Epithelial cell of prostate (primary cell): ENCODE results near the gene BLTP2.

Source experiments
- DNase-seq: peaks from one replicate; pipeline ENCODE4 v3.0.0-alpha.2; 2011; ENCODE audit warnings: low read depth, low spot score
- H3K27ac ChIP-seq: fragments of 450-650 bp; 2 replicates; pipeline ENCODE4 v1.5.1; 2017; ENCODE audit warnings: mild to moderate bottlenecking

The BLTP2 gene

GRCh38 chr17:28648698-28649097, 3.7 kb upstream of the BLTP2 start:
- no peak overlapping the region for H3K27ac ChIP-seq
- no peak for DNase-seq

- DNase-seq, result no peak
- H3K27ac ChIP-seq, result peak overlapping the region; percentile 71
These were observed 1.2 kb upstream of the BLTP2 start for GRCh38 chr17:28646039-28646754.

- DNase-seq, result no peak
These were observed 600 bp upstream of the BLTP2 start for GRCh38 chr17:28645576-28645939.

GRCh38 chr17:28643983-28644786, 773 bp downstream of the BLTP2 start:
- peak overlapping the region; percentile 71 for H3K27ac ChIP-seq
- no peak for DNase-seq

More at GRCh38 chr17:28645576-28645939, 600 bp upstream of the BLTP2 start:
- H3K27ac ChIP-seq, result peak overlapping the region; percentile 71

- no peak overlapping the region for H3K27ac ChIP-seq
- no peak for DNase-seq
These were observed 3.4 kb downstream of the BLTP2 start for GRCh38 chr17:28641579-28641978.

DNA sequence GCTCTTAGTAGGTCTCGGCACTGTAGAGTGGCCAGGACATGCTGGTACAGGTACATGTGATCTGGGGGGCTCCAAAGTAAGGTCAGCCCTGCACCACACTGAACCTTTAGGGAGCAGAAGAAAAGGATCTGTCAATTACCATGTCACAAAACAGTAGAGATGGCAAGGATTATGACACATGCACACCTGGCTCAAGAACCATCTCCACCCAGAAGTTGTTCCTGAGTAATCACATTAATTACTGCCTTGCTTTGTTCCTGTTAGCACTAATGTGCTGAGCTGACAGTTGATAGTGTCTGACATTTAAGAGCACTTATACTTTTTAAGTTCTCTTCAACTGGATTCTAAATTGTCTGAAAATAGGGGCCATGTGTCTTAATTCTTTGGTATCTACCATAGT, 9.5 kb downstream of the BLTP2 start:
- DNase-seq, result no peak

DNA sequence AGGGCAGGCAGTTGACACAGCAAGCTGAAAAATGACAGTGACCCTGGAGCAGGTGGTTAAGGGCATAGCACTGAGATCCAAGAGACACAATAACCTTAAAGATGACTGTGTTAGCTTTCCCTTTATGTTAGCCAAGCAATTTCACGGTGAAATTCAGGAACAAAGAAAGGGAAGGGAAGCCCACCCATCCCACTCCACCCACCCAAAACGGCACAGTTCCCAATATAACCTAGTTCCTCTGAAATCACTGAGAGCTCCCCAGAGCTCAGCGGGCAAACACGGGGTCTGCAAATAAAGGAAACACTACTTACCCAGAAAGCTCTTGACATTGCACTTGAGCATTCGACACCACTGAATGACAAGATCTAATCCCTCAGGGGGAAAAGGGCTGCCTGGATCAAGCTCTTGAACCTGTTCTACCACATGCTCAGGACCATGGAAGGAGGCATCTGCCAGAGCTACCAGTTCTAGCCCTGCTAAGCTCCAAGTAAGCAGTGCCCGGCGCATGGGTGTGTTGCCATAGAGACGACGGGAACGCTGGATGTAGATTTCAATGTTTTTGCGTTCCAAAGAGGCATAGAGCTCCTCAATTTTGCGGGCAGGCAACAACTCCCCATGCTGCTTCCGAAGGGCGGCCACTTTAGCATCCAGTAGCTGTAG, 10.6 kb downstream of the BLTP2 start:
- no peak overlapping the region for H3K27ac ChIP-seq
- no peak for DNase-seq

More for the DNA sequence above, 9.5 kb downstream of the BLTP2 start:
- H3K27ac ChIP-seq, result no peak overlapping the region

DNA sequence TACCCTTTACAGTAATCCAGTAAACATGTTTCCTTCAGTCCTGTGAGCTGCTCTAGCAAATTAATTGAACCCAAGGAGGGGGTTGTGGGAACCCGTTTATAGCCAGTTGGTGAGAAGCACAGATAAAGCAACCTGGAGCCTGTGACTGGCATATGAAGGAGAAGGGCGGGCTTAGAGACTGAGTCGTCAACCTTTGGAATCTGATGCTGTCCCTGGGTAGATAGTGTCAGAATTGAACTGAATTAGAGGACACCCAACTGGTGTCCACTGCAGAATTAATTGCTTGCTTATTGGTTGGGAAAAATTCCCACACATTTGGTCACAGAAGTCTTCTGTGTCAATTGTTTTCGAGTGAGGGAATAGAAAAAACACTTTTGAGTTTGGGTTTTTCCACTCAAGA, 18.1 kb downstream of the BLTP2 start:
- DNase-seq, result no peak
- no peak overlapping the region for H3K27ac ChIP-seq

DNA sequence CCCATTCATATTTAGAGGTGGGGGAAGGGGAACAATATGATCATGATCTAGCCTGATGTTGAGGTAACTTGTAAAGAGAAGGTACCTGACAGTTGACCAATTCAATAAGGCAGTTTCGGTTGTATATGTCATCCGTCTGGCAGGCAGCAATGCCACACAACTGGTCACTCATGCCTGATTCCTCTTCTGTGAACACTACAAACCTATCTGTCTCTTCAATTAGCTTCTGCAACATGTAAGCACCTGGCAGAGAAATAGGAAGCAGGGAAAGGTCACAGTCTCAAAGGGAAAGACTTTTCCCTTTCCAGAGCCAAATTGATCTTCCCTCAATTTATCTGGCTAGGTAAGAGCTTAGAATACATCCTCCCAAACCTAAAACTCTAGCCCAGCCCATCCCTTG, 20.8 kb downstream of the BLTP2 start:
- DNase-seq, result no peak
- no peak overlapping the region for H3K27ac ChIP-seq

DNA sequence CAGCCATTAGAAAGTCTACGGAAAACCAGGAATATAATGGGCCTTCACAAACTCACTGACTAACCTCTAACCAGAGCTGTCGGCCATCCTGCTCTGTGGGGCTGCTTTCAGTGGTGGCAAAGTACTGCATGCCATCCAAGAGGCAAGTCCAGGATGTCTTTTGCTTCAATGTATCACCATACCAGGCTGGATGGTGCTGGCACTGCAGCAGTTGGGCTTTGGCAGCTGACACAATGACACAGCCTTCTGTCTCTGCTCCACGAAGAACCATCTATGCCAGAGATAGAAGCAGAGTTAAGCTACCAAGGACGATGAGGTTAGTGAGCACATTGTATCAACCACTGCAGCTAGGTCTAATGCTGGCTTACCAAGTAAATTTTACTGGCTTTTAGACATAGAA, 21.3 kb downstream of the BLTP2 start:
- DNase-seq, result no peak
- H3K27ac ChIP-seq, result no peak overlapping the region

DNA sequence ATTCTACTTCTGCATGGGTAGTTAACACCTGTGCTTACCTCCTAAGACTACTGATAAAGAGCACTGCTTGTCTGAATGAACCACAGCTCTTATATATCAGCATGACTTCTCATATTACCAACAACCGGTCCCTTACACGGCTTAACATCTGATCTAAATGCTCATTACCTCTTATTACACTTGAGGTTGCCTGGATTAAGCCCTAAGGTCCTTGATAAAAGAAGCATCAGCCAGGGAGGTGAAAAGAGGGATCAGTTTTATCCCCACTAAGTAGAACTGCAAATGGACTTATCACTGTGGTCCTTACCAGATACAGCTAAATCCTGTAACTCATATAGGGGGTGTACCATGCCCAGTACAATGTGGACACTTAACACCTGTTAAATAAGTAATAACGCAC, 22.8 kb downstream of the BLTP2 start:
- DNase-seq, result no peak
- H3K27ac ChIP-seq, result no peak overlapping the region

GRCh38 chr17:28620010-28620409, 24.9 kb downstream of the BLTP2 start:
- DNase-seq, result no peak
- no peak overlapping the region for H3K27ac ChIP-seq

- DNase-seq, result no peak
- no peak overlapping the region for H3K27ac ChIP-seq
These were observed 26.5 kb downstream of the BLTP2 start for GRCh38 chr17:28618464-28618863.

- no peak overlapping the region for H3K27ac ChIP-seq
- DNase-seq, result no peak
These were observed 28.7 kb downstream of the BLTP2 start for GRCh38 chr17:28616281-28616680.

- no peak for DNase-seq
- H3K27ac ChIP-seq, result no peak overlapping the region
These were observed 29.6 kb downstream of the BLTP2 start for GRCh38 chr17:28615260-28615940.

DNA sequence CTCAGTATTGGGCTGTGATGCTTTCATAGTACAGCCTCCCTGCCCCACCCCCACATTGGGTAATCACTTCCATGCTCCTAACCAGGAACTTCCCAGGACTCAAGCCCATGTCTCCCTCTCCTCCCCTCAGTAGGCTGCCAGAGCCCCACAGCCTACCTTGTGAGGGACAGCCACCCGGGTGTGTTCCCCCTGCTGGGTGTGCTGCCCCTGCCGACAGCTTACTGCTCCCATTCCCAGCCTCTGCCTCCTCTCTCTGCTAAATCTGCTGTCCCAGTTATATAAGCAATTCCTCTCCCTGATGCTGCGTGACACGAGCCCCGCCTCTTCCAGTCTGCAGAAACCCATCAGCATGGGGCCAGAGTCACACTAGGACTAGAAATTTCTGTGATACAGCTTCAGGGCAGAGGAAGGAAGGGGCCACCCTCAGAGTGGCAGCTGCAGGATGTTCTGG, 31.0 kb downstream of the BLTP2 start, which contains the start of gene RSKR:
Gene RSKR (minus strand): TSS at position 255 of the 451 bp plus-strand sequence. CDS start 24 bp downstream, at position 231.
- no peak within 1 kb of the TSS for H3K27ac ChIP-seq
- DNase-seq, result no peak

GRCh38 chr17:28612936-28613872, 31.8 kb downstream of the BLTP2 start:
- H3K27ac ChIP-seq, result no peak overlapping the region
- DNase-seq, result no peak

- H3K27ac ChIP-seq, result no peak overlapping the region
- no peak for DNase-seq
These were observed 32.4 kb downstream of the BLTP2 start for GRCh38 chr17:28612531-28612930.

DNA sequence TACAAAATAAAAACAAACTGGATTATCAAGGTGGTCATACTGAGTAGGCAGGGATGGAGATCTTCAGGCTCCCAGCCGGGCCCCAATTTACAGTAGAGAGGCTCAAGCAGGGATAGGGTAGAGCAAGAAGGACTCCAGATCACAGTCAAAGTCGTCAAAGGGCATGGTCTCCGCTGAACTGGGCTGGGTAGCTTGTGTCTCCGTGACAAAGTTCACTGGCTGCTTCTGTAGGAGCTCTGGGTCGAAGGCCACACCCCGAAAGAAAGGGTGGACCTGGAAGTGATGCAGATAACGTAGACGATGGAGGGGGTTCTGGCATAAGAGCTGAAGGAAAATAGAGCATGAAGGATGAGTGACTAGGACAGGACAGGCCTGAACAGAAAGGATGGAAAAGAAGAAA, 34.6 kb downstream of the BLTP2 start:
- no peak overlapping the region for H3K27ac ChIP-seq
- no peak for DNase-seq
